K562 (cell line): ENCODE results near the gene PARP14. TPM values are rescaled to one million over a fixed set of nuclear protein-coding genes. Genes with fewer than 3 reads are reported as not detected.

Experiments
- ARID3A ChIP-seq: IDR thresholded peaks from 2 replicates; pipeline ENCODE4 v1.6.1; 2012; ENCODE audit warnings: low read depth, low read length, improper control_type of control experiment, borderline replicate concordance
- ASH1L ChIP-seq: fragments of 450-650 bp; IDR thresholded peaks from 2 replicates; pipeline ENCODE4 v1.6.1; 2018; ENCODE audit warnings: borderline replicate concordance, mild to moderate bottlenecking, low read depth; ENCODE audit not compliant: partially characterized antibody
- CBX8 ChIP-seq: fragments of 200-600 bp; sonication (generic); IDR thresholded peaks from 2 replicates; pipeline ENCODE4 v1.6.1; 2012; ENCODE audit warnings: borderline replicate concordance, mixed run types, low read depth, mild to moderate bottlenecking, moderate library complexity, mixed read lengths, low read length, control low read depth, inconsistent platforms; ENCODE audit not compliant: poor library complexity, severe bottlenecking; ENCODE audit errors: extremely low read depth
- CHD4 ChIP-seq: fragments of 200-600 bp; sonication (generic); IDR thresholded peaks from 3 replicates; pipeline ENCODE4 v1.6.1; 2012; ENCODE audit warnings: low read depth, mild to moderate bottlenecking, mixed read lengths, low read length, inconsistent platforms; ENCODE audit not compliant: insufficient read depth, insufficient replicate concordance, poor library complexity, severe bottlenecking
- EZH2 ChIP-seq: IDR thresholded peaks from 2 replicates; pipeline ENCODE4 v1.6.1; 2012; ENCODE audit warnings: low read depth, mild to moderate bottlenecking, inconsistent platforms, low read length, borderline replicate concordance
- HMBOX1 ChIP-seq: sonication (generic); IDR thresholded peaks from 2 replicates; pipeline ENCODE4 v1.6.1; 2016
- HMG20B ChIP-seq: fragments of 250-450 bp; sonication (Bioruptor Pico); IDR thresholded peaks from 2 replicates; pipeline ENCODE4 v1.5.0; 2021; ENCODE audit warnings: mild to moderate bottlenecking
- HNRNPL ChIP-seq: fragments of 200-400 bp; formaldehyde crosslinking; IDR thresholded peaks from 2 replicates; pipeline ENCODE4 v1.6.1; 2017; ENCODE audit warnings: low read depth, mild to moderate bottlenecking, low read length
- RB1 ChIP-seq: fragments of 450-650 bp; IDR thresholded peaks from 2 replicates; pipeline ENCODE4 v1.6.1; 2017; ENCODE audit warnings: low read depth, mild to moderate bottlenecking
- TEAD4 ChIP-seq, 2 experiments: sonication (generic) in 1 of 2; formaldehyde crosslinking in 1 of 2; IDR thresholded peaks; 2 replicates each; pipeline versions ENCODE4 v1.6.1 to v1.8.0; 2012 to 2022; ENCODE audit warnings: borderline replicate concordance in 1 of 2, inconsistent platforms in 1 of 2, low read length in 1 of 2, mild to moderate bottlenecking in 1 of 2, missing genetic modification reagents in 1 of 2
- ZFP36 ChIP-seq: fragments of 150-350 bp; IDR thresholded peaks from 2 replicates; pipeline ENCODE4 v1.6.1; 2018; ENCODE audit warnings: low read length, low read depth; ENCODE audit not compliant: partially characterized antibody
- ZNF134 ChIP-seq: fragments of 250-450 bp; sonication (Bioruptor Pico); conservative IDR thresholded peaks from 2 replicates; pipeline ENCODE4 v1.4.0; 2020
- ZNF561 ChIP-seq: fragments of 450-650 bp; formaldehyde crosslinking; conservative IDR thresholded peaks from 2 replicates; pipeline ENCODE4 v1.4.0; 2020; ENCODE audit warnings: mild to moderate bottlenecking, moderate library complexity
- polyA plus RNA-seq, 8 experiments: library from polyadenylated mRNA; depleted of rRNA in 4 of 8; stranded (reverse) in 5 of 8; unstranded in 3 of 8; fragments of >200 nt; fragmentation: Nextera tagmentation in 2 of 8; fragmentation: Illumina TruSeq in 1 of 8; extraction: Ambion mirVana in 2 of 8; extraction: Trizol in 1 of 8; gene quantifications; 2 replicates each; pipeline versions ENCODE4 v1.2.1 to v1.2.3, GENCODE V29; 2011 to 2014; ENCODE audit warnings: inconsistent platforms in 1 of 8, missing spikeins in 1 of 8
- total RNA-seq, 7 experiments: library from RNA; depleted of rRNA in 6 of 7; stranded (reverse); fragments of >200 nt in 6 of 7; fragmentation: Illumina TruSeq in 2 of 7; extraction: Trizol in 2 of 7; gene quantifications; 2 replicates each; pipeline versions ENCODE4 v1.2.1 to v1.2.3, GENCODE V29; 2011 to 2021; ENCODE audit warnings: low replicate concordance in 1 of 7
- TF ChIP-seq, protein P1 (sequence below), 2 experiments: fragments of 450-650 bp; IDR thresholded peaks; 2 replicates each; pipeline ENCODE4 v1.6.1; 2016; ENCODE audit warnings: mild to moderate bottlenecking in 2 of 2, borderline replicate concordance in 1 of 2, low read depth in 1 of 2, moderate library complexity in 1 of 2
- TF ChIP-seq, protein P2 (sequence below): fragments of 450-650 bp; formaldehyde crosslinking; IDR thresholded peaks from 2 replicates; pipeline ENCODE4 v1.4.0; 2022; ENCODE audit warnings: missing genetic modification characterization

Gene PARP14
- total and polyA plus RNA-seq, 9 of the 15 experiments (the other 6 are each of a cell fraction or from before 2014, with no cell fraction given), result 3.1 to 14.4 (median 9.0) TPM

DNA sequence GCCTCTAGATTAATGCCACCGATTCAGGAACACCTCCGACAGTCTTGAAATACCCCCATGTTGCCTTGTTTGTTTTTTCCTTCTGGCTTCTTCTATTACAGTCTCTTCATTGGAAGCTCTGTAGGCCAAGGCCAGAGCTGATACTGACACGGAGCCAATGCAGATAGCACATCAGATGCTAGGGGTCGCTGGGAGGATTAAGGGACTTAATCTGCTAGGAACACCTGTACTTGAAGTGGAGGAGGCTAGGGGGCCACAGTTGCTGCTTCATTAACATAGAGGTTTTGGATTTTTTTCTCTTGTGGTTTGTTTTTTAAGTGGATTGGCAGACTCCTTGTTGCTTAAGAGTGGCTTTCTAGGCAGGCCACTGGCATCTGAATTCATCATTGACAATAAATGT lies 49.6 kb downstream of the PARP14 start (continued):
- TF ChIP-seq ARID3A, result no peak
- TF ChIP-seq ZFP36, result no peak
- peak; percentile 78 for TF ChIP-seq TEAD4 (IDR thresholded peaks at IDR 0.05; ENCODE audit: low read length)
- no peak for TF ChIP-seq TEAD4 (CRISPR knock-in tag; IDR thresholded peaks at IDR 0.05; ENCODE audit: borderline replicate concordance)
- TF ChIP-seq HNRNPL, result no peak
- TF ChIP-seq EZH2, result no peak
- no peak for TF ChIP-seq CHD4
- TF ChIP-seq ASH1L, result no peak
- TF ChIP-seq, protein P1, sequence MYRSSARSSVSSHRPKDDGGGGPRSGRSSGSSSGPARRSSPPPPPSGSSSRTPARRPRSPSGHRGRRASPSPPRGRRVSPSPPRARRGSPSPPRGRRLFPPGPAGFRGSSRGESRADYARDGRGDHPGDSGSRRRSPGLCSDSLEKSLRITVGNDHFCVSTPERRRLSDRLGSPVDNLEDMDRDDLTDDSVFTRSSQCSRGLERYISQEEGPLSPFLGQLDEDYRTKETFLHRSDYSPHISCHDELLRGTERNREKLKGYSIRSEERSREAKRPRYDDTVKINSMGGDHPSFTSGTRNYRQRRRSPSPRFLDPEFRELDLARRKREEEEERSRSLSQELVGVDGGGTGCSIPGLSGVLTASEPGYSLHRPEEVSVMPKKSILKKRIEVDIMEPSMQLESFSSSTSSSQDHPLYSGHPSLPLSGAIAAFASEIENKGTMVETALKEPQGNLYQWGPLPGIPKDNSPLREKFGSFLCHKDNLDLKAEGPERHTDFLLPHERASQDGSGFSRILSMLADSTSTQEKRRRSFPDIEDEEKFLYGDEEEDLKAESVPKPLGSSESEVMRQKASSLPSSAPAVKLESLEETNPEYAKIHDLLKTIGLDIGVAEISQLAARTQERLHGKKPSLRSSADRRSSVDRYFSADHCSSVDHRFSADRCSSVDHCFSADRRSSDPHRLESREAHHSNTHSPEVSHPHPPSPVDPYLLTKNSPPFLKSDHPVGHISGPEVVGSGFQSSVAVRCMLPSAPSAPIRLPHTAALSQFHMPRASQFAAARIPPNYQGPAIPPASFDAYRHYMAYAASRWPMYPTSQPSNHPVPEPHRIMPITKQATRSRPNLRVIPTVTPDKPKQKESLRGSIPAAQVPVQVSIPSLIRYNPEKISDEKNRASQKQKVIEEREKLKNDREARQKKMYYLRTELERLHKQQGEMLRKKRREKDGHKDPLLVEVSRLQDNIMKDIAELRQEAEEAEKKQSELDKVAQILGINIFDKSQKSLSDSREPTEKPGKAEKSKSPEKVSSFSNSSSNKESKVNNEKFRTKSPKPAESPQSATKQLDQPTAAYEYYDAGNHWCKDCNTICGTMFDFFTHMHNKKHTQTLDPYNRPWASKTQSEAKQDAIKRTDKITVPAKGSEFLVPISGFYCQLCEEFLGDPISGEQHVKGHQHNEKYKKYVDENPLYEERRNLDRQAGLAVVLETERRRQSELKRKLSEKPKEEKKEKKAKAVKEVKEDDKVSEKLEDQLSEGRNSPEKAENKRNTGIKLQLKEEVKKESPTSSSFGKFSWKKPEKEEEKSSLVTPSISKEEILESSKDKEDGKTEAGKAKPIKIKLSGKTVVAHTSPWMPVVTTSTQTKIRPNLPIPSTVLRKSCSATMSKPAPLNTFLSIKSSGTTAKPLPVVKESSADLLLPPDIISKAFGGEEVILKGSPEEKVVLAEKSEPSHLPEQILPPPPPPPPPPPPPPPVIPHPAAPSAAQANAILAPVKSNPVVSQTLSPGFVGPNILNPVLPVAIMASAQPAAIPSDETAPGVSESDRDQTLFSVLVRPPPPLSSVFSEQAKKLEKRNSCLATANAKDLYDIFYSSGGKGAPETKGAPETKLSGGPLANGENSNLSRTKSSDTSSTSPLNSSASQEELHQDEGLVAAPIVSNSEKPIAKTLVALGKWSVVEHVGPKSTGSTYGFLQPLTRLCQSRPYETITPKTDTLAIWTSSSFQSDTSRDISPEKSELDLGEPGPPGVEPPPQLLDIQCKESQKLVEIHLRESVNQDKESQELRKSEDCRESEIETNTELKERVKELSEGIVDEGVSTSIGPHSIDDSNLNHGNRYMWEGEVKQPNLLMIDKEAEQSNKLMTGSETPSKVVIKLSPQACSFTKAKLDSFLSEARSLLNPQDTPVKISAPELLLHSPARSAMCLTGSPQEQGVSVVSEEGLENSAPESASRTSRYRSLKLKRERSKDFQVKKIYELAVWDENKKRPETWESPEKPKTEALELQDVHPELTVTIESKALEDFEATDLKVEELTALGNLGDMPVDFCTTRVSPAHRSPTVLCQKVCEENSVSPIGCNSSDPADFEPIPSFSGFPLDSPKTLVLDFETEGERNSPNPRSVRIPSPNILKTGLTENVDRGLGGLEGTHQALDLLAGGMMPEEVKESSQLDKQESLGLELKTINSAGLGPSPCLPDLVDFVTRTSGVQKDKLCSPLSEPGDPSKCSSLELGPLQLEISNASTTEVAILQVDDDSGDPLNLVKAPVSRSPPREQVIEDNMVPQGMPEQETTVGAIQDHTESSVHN (IDR thresholded peaks at IDR 0.05; ENCODE audit: borderline replicate concordance in 1 of 2, low read depth in 1 of 2), result no peak
- TF ChIP-seq ZNF134 (CRISPR knock-in tag), result no peak
- no peak for TF ChIP-seq ZNF561 (CRISPR knock-in tag)
- TF ChIP-seq, protein P2, sequence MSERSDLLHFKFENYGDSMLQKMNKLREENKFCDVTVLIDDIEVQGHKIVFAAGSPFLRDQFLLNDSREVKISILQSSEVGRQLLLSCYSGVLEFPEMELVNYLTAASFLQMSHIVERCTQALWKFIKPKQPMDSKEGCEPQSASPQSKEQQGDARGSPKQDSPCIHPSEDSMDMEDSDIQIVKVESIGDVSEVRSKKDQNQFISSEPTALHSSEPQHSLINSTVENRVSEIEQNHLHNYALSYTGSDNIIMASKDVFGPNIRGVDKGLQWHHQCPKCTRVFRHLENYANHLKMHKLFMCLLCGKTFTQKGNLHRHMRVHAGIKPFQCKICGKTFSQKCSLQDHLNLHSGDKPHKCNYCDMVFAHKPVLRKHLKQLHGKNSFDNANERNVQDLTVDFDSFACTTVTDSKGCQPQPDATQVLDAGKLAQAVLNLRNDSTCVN (CRISPR knock-in tag), result no peak
- no peak for TF ChIP-seq CBX8
- TF ChIP-seq HMBOX1, result no peak
- TF ChIP-seq HMG20B (CRISPR knock-in tag), result no peak
- no peak for TF ChIP-seq RB1
